Suprapubic skin (tissue), 4 donors: Measurements from ENCODE around the gene WDR73.

Experiments
- EP300 ChIP-seq: sonication (generic); formaldehyde crosslinking; IDR thresholded peaks from one replicate; pipeline ENCODE4 v1.6.1; 2017; ENCODE audit warnings: antibody characterized with exemption
- POLR2A ChIP-seq, 2 donors: fragments of 450-650 bp; IDR thresholded peaks; one replicate each; pipeline ENCODE4 v1.6.1; 2017; ENCODE audit warnings: antibody characterized with exemption in 2 of 2, mild to moderate bottlenecking in 2 of 2, moderate library complexity in 2 of 2
- POLR2AphosphoS5 ChIP-seq, 3 donors: sonication (generic); formaldehyde crosslinking; IDR thresholded peaks; one replicate each; pipeline ENCODE4 v1.6.1; 2017; ENCODE audit warnings: antibody characterized with exemption in 3 of 3
- TF ChIP-seq, protein P1 (sequence below), 2 donors: fragments of 200-600 bp in 1 of 2; fragments of 450-650 bp in 1 of 2; sonication (generic) in 1 of 2; IDR thresholded peaks; one replicate each; pipeline ENCODE4 v1.5.1; 2016 to 2019; ENCODE audit warnings: antibody characterized with exemption in 2 of 2, mild to moderate bottlenecking in 1 of 2, moderate library complexity in 1 of 2

- TF ChIP-seq, protein P1, sequence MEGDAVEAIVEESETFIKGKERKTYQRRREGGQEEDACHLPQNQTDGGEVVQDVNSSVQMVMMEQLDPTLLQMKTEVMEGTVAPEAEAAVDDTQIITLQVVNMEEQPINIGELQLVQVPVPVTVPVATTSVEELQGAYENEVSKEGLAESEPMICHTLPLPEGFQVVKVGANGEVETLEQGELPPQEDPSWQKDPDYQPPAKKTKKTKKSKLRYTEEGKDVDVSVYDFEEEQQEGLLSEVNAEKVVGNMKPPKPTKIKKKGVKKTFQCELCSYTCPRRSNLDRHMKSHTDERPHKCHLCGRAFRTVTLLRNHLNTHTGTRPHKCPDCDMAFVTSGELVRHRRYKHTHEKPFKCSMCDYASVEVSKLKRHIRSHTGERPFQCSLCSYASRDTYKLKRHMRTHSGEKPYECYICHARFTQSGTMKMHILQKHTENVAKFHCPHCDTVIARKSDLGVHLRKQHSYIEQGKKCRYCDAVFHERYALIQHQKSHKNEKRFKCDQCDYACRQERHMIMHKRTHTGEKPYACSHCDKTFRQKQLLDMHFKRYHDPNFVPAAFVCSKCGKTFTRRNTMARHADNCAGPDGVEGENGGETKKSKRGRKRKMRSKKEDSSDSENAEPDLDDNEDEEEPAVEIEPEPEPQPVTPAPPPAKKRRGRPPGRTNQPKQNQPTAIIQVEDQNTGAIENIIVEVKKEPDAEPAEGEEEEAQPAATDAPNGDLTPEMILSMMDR (IDR thresholded peaks at IDR 0.05): no peak
- TF ChIP-seq POLR2AphosphoS5 (IDR thresholded peaks at IDR 0.05) (no peak), POLR2A (IDR thresholded peaks at IDR 0.05) (no peak), EP300 (no peak)
These were observed 49.7 kb upstream of the WDR73 start for GRCh38 chr15:84703808-84704207.
